OCI-LY7 (cell line): ENCODE data around the gene NTM. TPM values are rescaled to one million over a fixed set of nuclear protein-coding genes. Genes with fewer than 3 reads are reported as not detected.
"Not testable (repeated sequence)": the region's sequence is repeated elsewhere in the genome, so short reads cannot be mapped to it uniquely, and the experiment has no call there.

Experiments
- BruUV-seq: library from RNA; stranded (reverse); fragments of 400-500 nt; replicated peaks from 2 replicates; lab custom pipeline; 2021; lab: Mats Ljungman, UMichigan
- CTCF ChIA-PET: fragments of 300-600 bp; sonication (Branson Sonifier 250); formaldehyde crosslinking; loops from one replicate; lab custom pipeline; 2022; ENCODE audit warnings: antibody characterized with exemption; ENCODE audit not compliant: unreplicated experiment; lab: Charles Lee
- POLR2A ChIA-PET: fragments of 300-600 bp; sonication (Branson Sonifier 250); formaldehyde crosslinking; loops from one replicate; lab custom pipeline; 2022; ENCODE audit warnings: antibody characterized with exemption; lab: Charles Lee
- DNase-seq: peaks from one replicate; pipeline ENCODE4 v3.0.0-alpha.2; 2015; ENCODE audit warnings: low spot score
- H2AFZ ChIP-seq: fragments of 200-600 bp; sonication (generic), shearing (Covaris generic); 2 replicates; pipeline ENCODE4 v1.6.1; 2014; ENCODE audit warnings: mild to moderate bottlenecking, antibody characterized with exemption, low read length, moderate library complexity
- H3K27ac ChIP-seq: fragments of 200-600 bp; sonication (generic); 2 replicates; pipeline ENCODE4 v1.5.1; 2014; ENCODE audit warnings: mixed run types, low read depth, mild to moderate bottlenecking, moderate library complexity, low read length, inconsistent platforms; ENCODE audit not compliant: poor library complexity, severe bottlenecking
- H3K36me3 ChIP-seq: fragments of 200-600 bp; sonication (generic); 2 replicates; pipeline ENCODE4 v1.6.1; 2014; ENCODE audit warnings: mild to moderate bottlenecking, antibody characterized with exemption, low read length, moderate library complexity, mixed read lengths; ENCODE audit not compliant: insufficient read depth
- H3K4me1 ChIP-seq: fragments of 200-600 bp; sonication (generic); 2 replicates; pipeline ENCODE4 v1.5.1; 2014; ENCODE audit warnings: mild to moderate bottlenecking, low read length; ENCODE audit not compliant: insufficient read depth, poor library complexity, severe bottlenecking
- H3K4me2 ChIP-seq: fragments of 200-600 bp; sonication (generic); 2 replicates; pipeline ENCODE4 v1.6.1; 2014; ENCODE audit warnings: mild to moderate bottlenecking, low read length
- H3K4me3 ChIP-seq: fragments of 200-600 bp; sonication (generic); 2 replicates; pipeline ENCODE4 v1.5.1; 2014; ENCODE audit warnings: mild to moderate bottlenecking, low read depth, low read length; ENCODE audit not compliant: poor library complexity, severe bottlenecking
- H3K79me2 ChIP-seq: fragments of 200-600 bp; sonication (generic); 2 replicates; pipeline ENCODE4 v1.6.1; 2016; ENCODE audit warnings: low read depth, mild to moderate bottlenecking, low read length, moderate library complexity, mixed read lengths; ENCODE audit not compliant: insufficient read depth
- H3K9me2 ChIP-seq: fragments of 200-600 bp; sonication (generic); 2 replicates; pipeline ENCODE4 v1.6.1; 2016; ENCODE audit warnings: mild to moderate bottlenecking, low read length, mixed read lengths; ENCODE audit not compliant: insufficient read depth
- H3K9me3 ChIP-seq: fragments of 200-600 bp; sonication (generic); 2 replicates; pipeline ENCODE4 v1.6.1; 2014; ENCODE audit warnings: mild to moderate bottlenecking, mixed run types, low read length, mixed read lengths
- H4K20me1 ChIP-seq: fragments of 200-600 bp; sonication (generic); 2 replicates; pipeline ENCODE4 v1.6.1; 2014; ENCODE audit warnings: mild to moderate bottlenecking, antibody characterized with exemption, low read length, moderate library complexity, mixed read lengths; ENCODE audit not compliant: insufficient read depth
- EZH2phosphoT487 ChIP-seq: fragments of 200-600 bp; sonication (generic); IDR thresholded peaks from 2 replicates; pipeline ENCODE4 v1.6.1; 2018; ENCODE audit warnings: low read depth, borderline replicate concordance, mild to moderate bottlenecking, mixed run types, antibody characterized with exemption, low read length, moderate library complexity, mixed read lengths
- intact Hi-C: fragments of 100-400 bp; cut with micrococcal nuclease; formaldehyde crosslinking; loops from one replicate; pipeline ENCODE4 v1.10.0; 2022; ENCODE audit not compliant: unreplicated experiment
- total RNA-seq, 2 experiments: library from RNA; depleted of rRNA in 1 of 2; stranded (reverse); fragments of >200 nt in 1 of 2; shearing (Covaris generic) in 1 of 2; gene quantifications; 2 replicates each; pipeline ENCODE4 v1.2.3, GENCODE V29; 2014 to 2022
- TF ChIP-seq, protein P1 (sequence below): fragments of 200-600 bp; sonication (generic); conservative IDR thresholded peaks from 2 replicates; pipeline ENCODE4 v1.5.1; 2014; ENCODE audit warnings: mild to moderate bottlenecking, antibody characterized with exemption, low read length, moderate library complexity, mixed read lengths

The NTM gene
- total RNA-seq, 2 experiments from 2014 or later = not detected

DNA sequence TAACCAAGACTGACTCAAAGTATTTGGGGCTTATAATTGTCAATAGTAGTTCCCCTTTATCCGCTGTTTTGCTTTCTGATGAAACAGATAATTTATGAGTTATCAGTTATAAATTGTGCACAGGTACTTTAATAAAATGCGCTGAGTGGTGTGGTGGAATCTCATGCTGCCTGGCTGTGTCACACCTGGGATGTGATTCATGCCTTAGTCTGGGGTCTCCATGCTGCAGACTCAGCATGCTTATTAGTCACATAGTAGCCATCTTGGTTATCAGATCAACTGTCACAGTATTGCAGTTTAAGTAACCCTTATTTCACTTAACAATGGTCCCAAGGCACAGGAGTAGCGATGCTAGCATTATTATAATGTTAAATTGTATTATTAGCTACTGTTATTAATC, 995.2 kb downstream of the NTM start:
- H3K4me3 ChIP-seq = no peak overlapping the region
- H3K9me3 ChIP-seq = no peaks in the 10 kb centered on the region
- H2AFZ ChIP-seq = no peak overlapping the region
- H3K79me2 ChIP-seq = no peaks in the 10 kb centered on the region
- BruUV-seq = no TSS peak
- no peaks in the 10 kb centered on the region for H3K9me2 ChIP-seq
- DNase-seq = no peak
- no peaks in the 10 kb centered on the region for H3K4me1 ChIP-seq
- no peak overlapping the region for H3K27ac ChIP-seq
- intact Hi-C loops = no loop called here
- POLR2A ChIA-PET = interaction anchor here (0.6 kb wide), 1 partner anchor 918 kb away, joined by 4 read pairs; no protein-coding TSS in a partner anchor
- no peaks in the 10 kb centered on the region for H3K36me3 ChIP-seq
- no peak overlapping the region for H3K4me2 ChIP-seq
- CTCF ChIA-PET = no interaction called here
- TF ChIP-seq, protein P1, sequence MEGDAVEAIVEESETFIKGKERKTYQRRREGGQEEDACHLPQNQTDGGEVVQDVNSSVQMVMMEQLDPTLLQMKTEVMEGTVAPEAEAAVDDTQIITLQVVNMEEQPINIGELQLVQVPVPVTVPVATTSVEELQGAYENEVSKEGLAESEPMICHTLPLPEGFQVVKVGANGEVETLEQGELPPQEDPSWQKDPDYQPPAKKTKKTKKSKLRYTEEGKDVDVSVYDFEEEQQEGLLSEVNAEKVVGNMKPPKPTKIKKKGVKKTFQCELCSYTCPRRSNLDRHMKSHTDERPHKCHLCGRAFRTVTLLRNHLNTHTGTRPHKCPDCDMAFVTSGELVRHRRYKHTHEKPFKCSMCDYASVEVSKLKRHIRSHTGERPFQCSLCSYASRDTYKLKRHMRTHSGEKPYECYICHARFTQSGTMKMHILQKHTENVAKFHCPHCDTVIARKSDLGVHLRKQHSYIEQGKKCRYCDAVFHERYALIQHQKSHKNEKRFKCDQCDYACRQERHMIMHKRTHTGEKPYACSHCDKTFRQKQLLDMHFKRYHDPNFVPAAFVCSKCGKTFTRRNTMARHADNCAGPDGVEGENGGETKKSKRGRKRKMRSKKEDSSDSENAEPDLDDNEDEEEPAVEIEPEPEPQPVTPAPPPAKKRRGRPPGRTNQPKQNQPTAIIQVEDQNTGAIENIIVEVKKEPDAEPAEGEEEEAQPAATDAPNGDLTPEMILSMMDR = no peak
- TF ChIP-seq EZH2phosphoT487 = no peak
- no peaks in the 10 kb centered on the region for H4K20me1 ChIP-seq

DNA sequence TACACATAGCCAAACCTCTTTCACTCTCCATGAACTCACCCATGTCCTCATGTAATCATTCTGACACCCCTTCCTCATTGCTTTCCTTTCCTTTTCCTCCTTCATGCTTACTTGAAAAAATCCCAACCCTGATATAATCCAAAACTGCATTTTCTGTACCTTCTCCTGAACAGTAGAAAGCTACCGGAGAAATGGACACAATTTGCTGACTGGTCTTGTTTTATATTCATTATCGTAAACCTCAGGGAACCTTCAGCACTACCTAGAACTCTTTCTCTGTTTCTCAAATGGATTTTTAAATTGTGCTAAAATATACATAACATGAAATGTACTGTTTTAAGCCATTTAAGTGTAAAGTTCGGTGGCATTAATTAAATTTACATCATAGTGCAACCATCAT, 996.9 kb downstream of the NTM start:
- Histone ChIP-seq H3K4me3 (no peak overlapping the region), H3K27ac (no peak overlapping the region), H2AFZ (no peak overlapping the region), H3K4me1 (no peaks in the 10 kb centered on the region), H3K36me3 (no peaks in the 10 kb centered on the region), H3K9me2 (no peaks in the 10 kb centered on the region), H3K79me2 (no peaks in the 10 kb centered on the region), H3K9me3 (no peaks in the 10 kb centered on the region), H4K20me1 (no peaks in the 10 kb centered on the region), H3K4me2 (no peak overlapping the region)
- intact Hi-C loops = no loop called here
- ChIA-PET CTCF (no interaction called here), POLR2A (no interaction called here)
- TF ChIP-seq, protein P1 = no peak
- no peak for TF ChIP-seq EZH2phosphoT487
- DNase-seq = no peak
- BruUV-seq = no TSS peak

DNA sequence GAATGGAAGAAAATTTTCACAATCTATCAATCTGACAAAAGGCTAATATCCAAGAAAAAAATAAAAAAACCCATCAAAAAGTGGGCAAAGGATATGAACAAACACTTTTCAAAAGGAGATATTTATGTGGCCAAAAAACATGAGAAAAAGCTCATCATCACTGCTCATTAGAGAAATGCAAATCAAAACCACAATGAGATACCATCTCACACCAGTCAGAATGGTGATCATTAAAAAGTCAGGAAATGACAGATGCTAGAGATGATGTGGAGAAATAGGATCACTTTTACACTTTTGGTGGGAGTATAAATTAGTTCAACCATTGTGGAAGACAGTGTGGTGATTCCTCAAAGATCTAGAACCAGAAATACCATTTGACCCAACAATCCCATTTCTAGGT, 999.7 kb downstream of the NTM start:
- H3K9me2 ChIP-seq, H3K4me3 ChIP-seq, H4K20me1 ChIP-seq, H2AFZ ChIP-seq, POLR2A ChIA-PET, H3K4me2 ChIP-seq, DNase-seq, BruUV-seq, H3K36me3 ChIP-seq, H3K27ac ChIP-seq, H3K79me2 ChIP-seq, H3K4me1 ChIP-seq, H3K9me3 ChIP-seq, intact Hi-C loops, CTCF ChIA-PET: not testable (repeated sequence)
